ENCODE results near the gene FSTL5. TPM values are rescaled to one million over a fixed set of nuclear protein-coding genes. Genes with fewer than 3 reads are reported as not detected.

Gene FSTL5
- total and polyA plus RNA-seq, 2 experiments from 2014 or later: 0.06 to 0.49 TPM

- no peak for ATAC-seq
- Mint-ChIP-seq H3K27ac (no peak overlapping the region), H3K27me3 (ENCODE audit: insufficient read depth, low read depth, poor library complexity) (no peaks in the 10 kb centered on the region), H3K36me3 (ENCODE audit: low read depth) (no peaks in the 10 kb centered on the region), H3K4me1 (no peaks in the 10 kb centered on the region), H3K9me3 (no peaks in the 10 kb centered on the region), H3K4me3 (no peak overlapping the region)
- H3K4me1 ChIP-seq (ENCODE audit: insufficient read depth): no peaks in the 10 kb centered on the region
- TF ChIP-seq EZH2 (IDR thresholded peaks at IDR 0.05; ENCODE audit: low read depth, unreplicated experiment) (no peak), CREB1 (CRISPR knock-in tag; IDR thresholded peaks at IDR 0.05; ENCODE audit: low read depth) (no peak), ZNF114 (CRISPR knock-in tag; IDR thresholded peaks at IDR 0.05) (no peak), NANOG (IDR thresholded peaks at IDR 0.05; ENCODE audit: borderline replicate concordance) (no peak), JUNB (IDR thresholded peaks at IDR 0.05; ENCODE audit: unreplicated experiment) (no peak), EZH2phosphoT487 (IDR thresholded peaks at IDR 0.05; ENCODE audit: unreplicated experiment) (no peak), POLR2AphosphoS5 (IDR thresholded peaks at IDR 0.05; ENCODE audit: low read depth) (no peak), ZNF331 (CRISPR knock-in tag; IDR thresholded peaks at IDR 0.05; ENCODE audit: low read depth) (no peak), STAT1 (IDR thresholded peaks at IDR 0.05; ENCODE audit: unreplicated experiment) (no peak)
- TF ChIP-seq, protein P1, sequence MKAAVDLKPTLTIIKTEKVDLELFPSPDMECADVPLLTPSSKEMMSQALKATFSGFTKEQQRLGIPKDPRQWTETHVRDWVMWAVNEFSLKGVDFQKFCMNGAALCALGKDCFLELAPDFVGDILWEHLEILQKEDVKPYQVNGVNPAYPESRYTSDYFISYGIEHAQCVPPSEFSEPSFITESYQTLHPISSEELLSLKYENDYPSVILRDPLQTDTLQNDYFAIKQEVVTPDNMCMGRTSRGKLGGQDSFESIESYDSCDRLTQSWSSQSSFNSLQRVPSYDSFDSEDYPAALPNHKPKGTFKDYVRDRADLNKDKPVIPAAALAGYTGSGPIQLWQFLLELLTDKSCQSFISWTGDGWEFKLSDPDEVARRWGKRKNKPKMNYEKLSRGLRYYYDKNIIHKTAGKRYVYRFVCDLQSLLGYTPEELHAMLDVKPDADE (IDR thresholded peaks at IDR 0.05): no peak
- TF ChIP-seq, protein P2, sequence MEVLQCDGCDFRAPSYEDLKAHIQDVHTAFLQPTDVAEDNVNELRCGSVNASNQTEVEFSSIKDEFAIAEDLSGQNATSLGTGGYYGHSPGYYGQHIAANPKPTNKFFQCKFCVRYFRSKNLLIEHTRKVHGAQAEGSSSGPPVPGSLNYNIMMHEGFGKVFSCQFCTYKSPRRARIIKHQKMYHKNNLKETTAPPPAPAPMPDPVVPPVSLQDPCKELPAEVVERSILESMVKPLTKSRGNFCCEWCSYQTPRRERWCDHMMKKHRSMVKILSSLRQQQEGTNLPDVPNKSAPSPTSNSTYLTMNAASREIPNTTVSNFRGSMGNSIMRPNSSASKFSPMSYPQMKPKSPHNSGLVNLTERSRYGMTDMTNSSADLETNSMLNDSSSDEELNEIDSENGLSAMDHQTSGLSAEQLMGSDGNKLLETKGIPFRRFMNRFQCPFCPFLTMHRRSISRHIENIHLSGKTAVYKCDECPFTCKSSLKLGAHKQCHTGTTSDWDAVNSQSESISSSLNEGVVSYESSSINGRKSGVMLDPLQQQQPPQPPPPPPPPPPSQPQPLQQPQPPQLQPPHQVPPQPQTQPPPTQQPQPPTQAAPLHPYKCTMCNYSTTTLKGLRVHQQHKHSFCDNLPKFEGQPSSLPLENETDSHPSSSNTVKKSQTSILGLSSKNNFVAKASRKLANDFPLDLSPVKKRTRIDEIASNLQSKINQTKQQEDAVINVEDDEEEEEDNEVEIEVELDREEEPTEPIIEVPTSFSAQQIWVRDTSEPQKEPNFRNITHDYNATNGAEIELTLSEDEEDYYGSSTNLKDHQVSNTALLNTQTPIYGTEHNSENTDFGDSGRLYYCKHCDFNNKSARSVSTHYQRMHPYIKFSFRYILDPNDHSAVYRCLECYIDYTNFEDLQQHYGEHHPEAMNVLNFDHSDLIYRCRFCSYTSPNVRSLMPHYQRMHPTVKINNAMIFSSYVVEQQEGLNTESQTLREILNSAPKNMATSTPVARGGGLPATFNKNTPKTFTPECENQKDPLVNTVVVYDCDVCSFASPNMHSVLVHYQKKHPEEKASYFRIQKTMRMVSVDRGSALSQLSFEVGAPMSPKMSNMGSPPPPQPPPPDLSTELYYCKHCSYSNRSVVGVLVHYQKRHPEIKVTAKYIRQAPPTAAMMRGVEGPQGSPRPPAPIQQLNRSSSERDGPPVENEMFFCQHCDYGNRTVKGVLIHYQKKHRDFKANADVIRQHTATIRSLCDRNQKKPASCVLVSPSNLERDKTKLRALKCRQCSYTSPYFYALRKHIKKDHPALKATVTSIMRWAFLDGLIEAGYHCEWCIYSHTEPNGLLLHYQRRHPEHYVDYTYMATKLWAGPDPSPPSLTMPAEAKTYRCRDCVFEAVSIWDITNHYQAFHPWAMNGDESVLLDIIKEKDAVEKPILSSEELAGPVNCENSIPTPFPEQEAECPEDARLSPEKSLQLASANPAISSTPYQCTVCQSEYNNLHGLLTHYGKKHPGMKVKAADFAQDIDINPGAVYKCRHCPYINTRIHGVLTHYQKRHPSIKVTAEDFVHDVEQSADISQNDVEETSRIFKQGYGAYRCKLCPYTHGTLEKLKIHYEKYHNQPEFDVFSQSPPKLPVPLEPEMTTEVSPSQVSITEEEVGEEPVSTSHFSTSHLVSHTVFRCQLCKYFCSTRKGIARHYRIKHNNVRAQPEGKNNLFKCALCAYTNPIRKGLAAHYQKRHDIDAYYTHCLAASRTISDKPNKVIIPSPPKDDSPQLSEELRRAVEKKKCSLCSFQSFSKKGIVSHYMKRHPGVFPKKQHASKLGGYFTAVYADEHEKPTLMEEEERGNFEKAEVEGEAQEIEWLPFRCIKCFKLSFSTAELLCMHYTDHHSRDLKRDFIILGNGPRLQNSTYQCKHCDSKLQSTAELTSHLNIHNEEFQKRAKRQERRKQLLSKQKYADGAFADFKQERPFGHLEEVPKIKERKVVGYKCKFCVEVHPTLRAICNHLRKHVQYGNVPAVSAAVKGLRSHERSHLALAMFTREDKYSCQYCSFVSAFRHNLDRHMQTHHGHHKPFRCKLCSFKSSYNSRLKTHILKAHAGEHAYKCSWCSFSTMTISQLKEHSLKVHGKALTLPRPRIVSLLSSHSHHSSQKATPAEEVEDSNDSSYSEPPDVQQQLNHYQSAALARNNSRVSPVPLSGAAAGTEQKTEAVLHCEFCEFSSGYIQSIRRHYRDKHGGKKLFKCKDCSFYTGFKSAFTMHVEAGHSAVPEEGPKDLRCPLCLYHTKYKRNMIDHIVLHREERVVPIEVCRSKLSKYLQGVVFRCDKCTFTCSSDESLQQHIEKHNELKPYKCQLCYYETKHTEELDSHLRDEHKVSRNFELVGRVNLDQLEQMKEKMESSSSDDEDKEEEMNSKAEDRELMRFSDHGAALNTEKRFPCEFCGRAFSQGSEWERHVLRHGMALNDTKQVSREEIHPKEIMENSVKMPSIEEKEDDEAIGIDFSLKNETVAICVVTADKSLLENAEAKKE (CRISPR knock-in tag; IDR thresholded peaks at IDR 0.05): no peak
- TF ChIP-seq, protein P3, sequence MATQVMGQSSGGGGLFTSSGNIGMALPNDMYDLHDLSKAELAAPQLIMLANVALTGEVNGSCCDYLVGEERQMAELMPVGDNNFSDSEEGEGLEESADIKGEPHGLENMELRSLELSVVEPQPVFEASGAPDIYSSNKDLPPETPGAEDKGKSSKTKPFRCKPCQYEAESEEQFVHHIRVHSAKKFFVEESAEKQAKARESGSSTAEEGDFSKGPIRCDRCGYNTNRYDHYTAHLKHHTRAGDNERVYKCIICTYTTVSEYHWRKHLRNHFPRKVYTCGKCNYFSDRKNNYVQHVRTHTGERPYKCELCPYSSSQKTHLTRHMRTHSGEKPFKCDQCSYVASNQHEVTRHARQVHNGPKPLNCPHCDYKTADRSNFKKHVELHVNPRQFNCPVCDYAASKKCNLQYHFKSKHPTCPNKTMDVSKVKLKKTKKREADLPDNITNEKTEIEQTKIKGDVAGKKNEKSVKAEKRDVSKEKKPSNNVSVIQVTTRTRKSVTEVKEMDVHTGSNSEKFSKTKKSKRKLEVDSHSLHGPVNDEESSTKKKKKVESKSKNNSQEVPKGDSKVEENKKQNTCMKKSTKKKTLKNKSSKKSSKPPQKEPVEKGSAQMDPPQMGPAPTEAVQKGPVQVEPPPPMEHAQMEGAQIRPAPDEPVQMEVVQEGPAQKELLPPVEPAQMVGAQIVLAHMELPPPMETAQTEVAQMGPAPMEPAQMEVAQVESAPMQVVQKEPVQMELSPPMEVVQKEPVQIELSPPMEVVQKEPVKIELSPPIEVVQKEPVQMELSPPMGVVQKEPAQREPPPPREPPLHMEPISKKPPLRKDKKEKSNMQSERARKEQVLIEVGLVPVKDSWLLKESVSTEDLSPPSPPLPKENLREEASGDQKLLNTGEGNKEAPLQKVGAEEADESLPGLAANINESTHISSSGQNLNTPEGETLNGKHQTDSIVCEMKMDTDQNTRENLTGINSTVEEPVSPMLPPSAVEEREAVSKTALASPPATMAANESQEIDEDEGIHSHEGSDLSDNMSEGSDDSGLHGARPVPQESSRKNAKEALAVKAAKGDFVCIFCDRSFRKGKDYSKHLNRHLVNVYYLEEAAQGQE (IDR thresholded peaks at IDR 0.05; ENCODE audit: unreplicated experiment): no peak
- TF ChIP-seq, protein P4, sequence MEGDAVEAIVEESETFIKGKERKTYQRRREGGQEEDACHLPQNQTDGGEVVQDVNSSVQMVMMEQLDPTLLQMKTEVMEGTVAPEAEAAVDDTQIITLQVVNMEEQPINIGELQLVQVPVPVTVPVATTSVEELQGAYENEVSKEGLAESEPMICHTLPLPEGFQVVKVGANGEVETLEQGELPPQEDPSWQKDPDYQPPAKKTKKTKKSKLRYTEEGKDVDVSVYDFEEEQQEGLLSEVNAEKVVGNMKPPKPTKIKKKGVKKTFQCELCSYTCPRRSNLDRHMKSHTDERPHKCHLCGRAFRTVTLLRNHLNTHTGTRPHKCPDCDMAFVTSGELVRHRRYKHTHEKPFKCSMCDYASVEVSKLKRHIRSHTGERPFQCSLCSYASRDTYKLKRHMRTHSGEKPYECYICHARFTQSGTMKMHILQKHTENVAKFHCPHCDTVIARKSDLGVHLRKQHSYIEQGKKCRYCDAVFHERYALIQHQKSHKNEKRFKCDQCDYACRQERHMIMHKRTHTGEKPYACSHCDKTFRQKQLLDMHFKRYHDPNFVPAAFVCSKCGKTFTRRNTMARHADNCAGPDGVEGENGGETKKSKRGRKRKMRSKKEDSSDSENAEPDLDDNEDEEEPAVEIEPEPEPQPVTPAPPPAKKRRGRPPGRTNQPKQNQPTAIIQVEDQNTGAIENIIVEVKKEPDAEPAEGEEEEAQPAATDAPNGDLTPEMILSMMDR (conservative IDR thresholded peaks at IDR 0.05; ENCODE audit: low read depth in 2 of 2): no peak
- no peak for DNase-seq (ENCODE audit: low spot score)
- no peaks in the 10 kb centered on the region for H3K27me3 ChIP-seq (ENCODE audit: insufficient read depth)
- H3K79me2 ChIP-seq (replicated peaks; ENCODE audit: insufficient read depth): no peaks in the 10 kb centered on the region
- H2AFZ ChIP-seq: no peak overlapping the region
- no peaks in the 10 kb centered on the region for H3K36me3 ChIP-seq (ENCODE audit: insufficient read depth)
- H3K4me3 ChIP-seq: no peak overlapping the region
- H3K4me2 ChIP-seq: no peak overlapping the region
- H3K9me2 ChIP-seq (ENCODE audit: insufficient read depth): no peaks in the 10 kb centered on the region
- H3K27ac ChIP-seq (ENCODE audit: low read depth): no peak overlapping the region
- no peaks in the 10 kb centered on the region for H3F3A ChIP-seq (replicated peaks; ENCODE audit: low read depth)
- no peaks in the 10 kb centered on the region for H4K20me1 ChIP-seq (replicated peaks; ENCODE audit: insufficient read depth)
Measured at GRCh38 chr4:161364681-161365080, 799.1 kb downstream of the FSTL5 start.
